Epithelial cell of umbilical artery (primary cell): ENCODE data around the gene PTGES3. TPM values are rescaled to one million over a fixed set of nuclear protein-coding genes. Genes with fewer than 3 reads are reported as not detected.

Experiments used
- total RNA-seq: library from RNA; depleted of rRNA; stranded (reverse); fragments of >200 nt; gene quantifications from 2 replicates; pipeline ENCODE4 v1.2.3, GENCODE V29; 2014

Gene PTGES3
- 86.4 and 116 TPM in 2 replicates for total RNA-seq

GRCh38 chr12:56688129-56688845 lies at the start of gene PTGES3:
Gene PTGES3, minus strand, starts transcription at chr12:56688284. Its CDS starts 285 bp downstream, at chr12:56687999.

GRCh38 chr12:56724972-56725722 lies 37.1 kb upstream of the PTGES3 start, which contains the start of gene NACA:
Gene NACA, minus strand, starts transcription at chr12:56725299. Its CDS starts 778 bp downstream, at chr12:56724521.

GRCh38 chr12:56645717-56646446 lies 42.2 kb downstream of the PTGES3 start, which contains the start of gene ATP5F1B:
Gene ATP5F1B, minus strand, starts transcription at chr12:56645984. Its CDS starts 21 bp downstream, at chr12:56645963.

GRCh38 chr12:56630180-56630632 lies 57.9 kb downstream of the PTGES3 start, which contains the start of gene BAZ2A:
Gene BAZ2A, minus strand, starts transcription at chr12:56630326. Its CDS starts 12,796 bp downstream, at chr12:56617530.

Other genes with a start within 250 kb of the PTGES3 start
- gene TIMELESS, start 238.9 kb downstream of the PTGES3 start, total RNA-seq, result 10.7 and 17.3 TPM in 2 replicates
- not detected in 2 replicates for gene MIP, start 233.6 kb downstream of the PTGES3 start, total RNA-seq
- 1.3 and 2.1 TPM in 2 replicates for gene SPRYD4, start 219.7 kb downstream of the PTGES3 start, total RNA-seq
- not detected in 2 replicates for gene GLS2, start 200.1 kb downstream of the PTGES3 start, total RNA-seq
- gene RBMS2, start 166.5 kb downstream of the PTGES3 start, total RNA-seq, result 11.7 and 20.7 TPM in 2 replicates
- 15.0 and 15.3 TPM in 2 replicates for gene BAZ2A, start 58.0 kb downstream of the PTGES3 start, total RNA-seq
- gene ATP5F1B, start 42.3 kb downstream of the PTGES3 start, total RNA-seq, result 567 and 603 TPM in 2 replicates
- gene NACA, start 37.0 kb upstream of the PTGES3 start, total RNA-seq, result 1,167 and 1,292 TPM in 2 replicates
- 13.0 and 22.5 TPM in 2 replicates for gene PRIM1, start 64.0 kb upstream of the PTGES3 start, total RNA-seq
- gene HSD17B6, start 75.0 kb upstream of the PTGES3 start, total RNA-seq, result 0.32 and 0.46 TPM in 2 replicates
- gene SDR9C7, start 246.1 kb upstream of the PTGES3 start, total RNA-seq, result not detected in 2 replicates